ENCODE results near the gene MRPS18A. TPM values are rescaled to one million over a fixed set of nuclear protein-coding genes. Genes with fewer than 3 reads are reported as not detected.

The MRPS18A gene
- total RNA-seq, 4 donors from 2014 or later = 41.1 to 64.4 (median 52.4) TPM

- no peak for DNase-seq
- H3K36me3 ChIP-seq = no peaks in the 10 kb centered on the region
- H3K27ac ChIP-seq = peak overlapping the region in 2 of 4 donors; percentile 25 to 27
- H3K9me3 ChIP-seq = no peaks in the 10 kb centered on the region
- H3K4me1 ChIP-seq = peaks cover 0 to 5% (median 0%) of the 10 kb centered on the region in 4 donors
- no peak overlapping the region for H3K4me3 ChIP-seq
- TF ChIP-seq POLR2A (IDR thresholded peaks at IDR 0.05) (no peak), CTCF (IDR thresholded peaks at IDR 0.05) (no peak)
- H3K27me3 ChIP-seq = no peaks in the 10 kb centered on the region
These were observed 28.5 kb upstream of the MRPS18A start for GRCh38 chr6:43716099-43716498.

- H3K9me3 ChIP-seq = no peaks in the 10 kb centered on the region
- peaks cover 0 to 5% (median 0%) of the 10 kb centered on the region in 4 donors for H3K4me1 ChIP-seq
- peak in 2 of 3 donors; percentile 70 to 83 for DNase-seq
- peak overlapping the region in 1 of 4 donors; percentile 67 for H3K27ac ChIP-seq
- H3K27me3 ChIP-seq = no peaks in the 10 kb centered on the region
- H3K4me3 ChIP-seq = no peak overlapping the region
- no peaks in the 10 kb centered on the region for H3K36me3 ChIP-seq
- TF ChIP-seq CTCF (IDR thresholded peaks at IDR 0.05) (no peak), POLR2A (IDR thresholded peaks at IDR 0.05) (no peak)
These were observed 27.6 kb upstream of the MRPS18A start for GRCh38 chr6:43715056-43715788.

- no peak for DNase-seq
- H3K4me3 ChIP-seq = no peak overlapping the region
- no peaks in the 10 kb centered on the region for H3K9me3 ChIP-seq
- H3K4me1 ChIP-seq = peaks cover 0 to 5% (median 0%) of the 10 kb centered on the region in 4 donors
- TF ChIP-seq POLR2A (IDR thresholded peaks at IDR 0.05) (no peak), CTCF (IDR thresholded peaks at IDR 0.05) (no peak)
- no peaks in the 10 kb centered on the region for H3K27me3 ChIP-seq
- no peaks in the 10 kb centered on the region for H3K36me3 ChIP-seq
- peak overlapping the region in 2 of 4 donors; percentile 59 to 67 for H3K27ac ChIP-seq
These were observed 26.9 kb upstream of the MRPS18A start for GRCh38 chr6:43714311-43715055.

GRCh38 chr6:43713643-43714310, 26.2 kb upstream of the MRPS18A start:
- H3K9me3 ChIP-seq = no peaks in the 10 kb centered on the region
- H3K4me1 ChIP-seq = peaks cover 0 to 5% (median 0%) of the 10 kb centered on the region in 4 donors
- no peaks in the 10 kb centered on the region for H3K27me3 ChIP-seq
- TF ChIP-seq CTCF (IDR thresholded peaks at IDR 0.05) (no peak), POLR2A (IDR thresholded peaks at IDR 0.05) (no peak)
- peak overlapping the region in 1 of 4 donors; percentile 20 for H3K4me3 ChIP-seq
- peak overlapping the region in 2 of 4 donors; percentile 59 to 67 for H3K27ac ChIP-seq
- H3K36me3 ChIP-seq = no peaks in the 10 kb centered on the region
- DNase-seq = no peak

GRCh38 chr6:43712579-43712978, 25.0 kb upstream of the MRPS18A start:
- Histone ChIP-seq H3K27me3 (no peaks in the 10 kb centered on the region), H3K9me3 (no peaks in the 10 kb centered on the region), H3K27ac (no peak overlapping the region), H3K4me3 (no peak overlapping the region), H3K4me1 (peaks cover 0 to 5% (median 0%) of the 10 kb centered on the region in 4 donors), H3K36me3 (no peaks in the 10 kb centered on the region)
- TF ChIP-seq CTCF (IDR thresholded peaks at IDR 0.05) = no peak
- no peak for TF ChIP-seq POLR2A (IDR thresholded peaks at IDR 0.05)
- no peak for DNase-seq
